Calu3 (cell line): Measurements from ENCODE around the gene TRAF3IP3. TPM values are rescaled to one million over a fixed set of nuclear protein-coding genes. Genes with fewer than 3 reads are reported as not detected.

ENCODE experiments used
- BruUV-seq: library from RNA; stranded (reverse); fragments of 400-500 nt; replicated peaks from 2 replicates; lab custom pipeline; 2021; lab: Mats Ljungman, UMichigan
- CTCF ChIA-PET: fragments of 300-600 bp; sonication (Branson Sonifier 250); formaldehyde crosslinking; loops from one replicate; lab custom pipeline; 2022; ENCODE audit warnings: antibody characterized with exemption; lab: Charles Lee
- DNase-seq: peaks from one replicate; pipeline ENCODE4 v3.0.0; 2022
- H3K27ac Mint-ChIP-seq: one replicate; pipeline ENCODE4 v1.8.0; 2022; ENCODE audit warnings: mixed read lengths; ENCODE audit not compliant: unreplicated experiment
- H3K27me3 Mint-ChIP-seq: one replicate; pipeline ENCODE4 v1.8.0; 2022; ENCODE audit warnings: mixed read lengths; ENCODE audit not compliant: unreplicated experiment
- H3K36me3 Mint-ChIP-seq: one replicate; pipeline ENCODE4 v1.8.0; 2022; ENCODE audit warnings: mild to moderate bottlenecking, moderate library complexity, mixed read lengths; ENCODE audit not compliant: insufficient read depth, unreplicated experiment
- H3K4me1 Mint-ChIP-seq: one replicate; pipeline ENCODE4 v1.8.0; 2022; ENCODE audit warnings: mild to moderate bottlenecking, low read depth, mixed read lengths; ENCODE audit not compliant: unreplicated experiment
- H3K4me3 Mint-ChIP-seq: one replicate; pipeline ENCODE4 v1.8.0; 2022; ENCODE audit warnings: mild to moderate bottlenecking, low read depth, moderate library complexity, mixed read lengths; ENCODE audit not compliant: unreplicated experiment
- H3K9me3 Mint-ChIP-seq: one replicate; pipeline ENCODE4 v1.8.0; 2022; ENCODE audit warnings: low read depth, mixed read lengths; ENCODE audit not compliant: unreplicated experiment
- intact Hi-C: fragments of 100-400 bp; cut with micrococcal nuclease; formaldehyde crosslinking; loops from one replicate; pipeline ENCODE4 v1.10.0; 2022; ENCODE audit not compliant: unreplicated experiment
- total RNA-seq: library from RNA; stranded (reverse); gene quantifications from 2 replicates; pipeline ENCODE4 v1.2.3, GENCODE V29; 2022
- TF ChIP-seq, protein P1 (sequence below): fragments of 200-600 bp; IDR thresholded peaks from one replicate; pipeline ENCODE4 v1.8.0; 2022; ENCODE audit warnings: antibody characterized with exemption; ENCODE audit not compliant: unreplicated experiment

The TRAF3IP3 gene
- total RNA-seq, 1 experiment from 2014 or later: not detected

GRCh38 chr1:209819058-209819457, 63.2 kb downstream of the TRAF3IP3 start:
- TF ChIP-seq, protein P1, sequence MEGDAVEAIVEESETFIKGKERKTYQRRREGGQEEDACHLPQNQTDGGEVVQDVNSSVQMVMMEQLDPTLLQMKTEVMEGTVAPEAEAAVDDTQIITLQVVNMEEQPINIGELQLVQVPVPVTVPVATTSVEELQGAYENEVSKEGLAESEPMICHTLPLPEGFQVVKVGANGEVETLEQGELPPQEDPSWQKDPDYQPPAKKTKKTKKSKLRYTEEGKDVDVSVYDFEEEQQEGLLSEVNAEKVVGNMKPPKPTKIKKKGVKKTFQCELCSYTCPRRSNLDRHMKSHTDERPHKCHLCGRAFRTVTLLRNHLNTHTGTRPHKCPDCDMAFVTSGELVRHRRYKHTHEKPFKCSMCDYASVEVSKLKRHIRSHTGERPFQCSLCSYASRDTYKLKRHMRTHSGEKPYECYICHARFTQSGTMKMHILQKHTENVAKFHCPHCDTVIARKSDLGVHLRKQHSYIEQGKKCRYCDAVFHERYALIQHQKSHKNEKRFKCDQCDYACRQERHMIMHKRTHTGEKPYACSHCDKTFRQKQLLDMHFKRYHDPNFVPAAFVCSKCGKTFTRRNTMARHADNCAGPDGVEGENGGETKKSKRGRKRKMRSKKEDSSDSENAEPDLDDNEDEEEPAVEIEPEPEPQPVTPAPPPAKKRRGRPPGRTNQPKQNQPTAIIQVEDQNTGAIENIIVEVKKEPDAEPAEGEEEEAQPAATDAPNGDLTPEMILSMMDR: no peak
- intact Hi-C loops: no loop called here
- CTCF ChIA-PET: no interaction called here

GRCh38 chr1:209820986-209821385, 65.1 kb downstream of the TRAF3IP3 start:
- H3K27me3 Mint-ChIP-seq: no peaks in the 10 kb centered on the region
- no peak overlapping the region for H3K27ac Mint-ChIP-seq
- DNase-seq: no peak
- H3K4me1 Mint-ChIP-seq: peaks cover 30% of the 10 kb centered on the region
- TF ChIP-seq, protein P1: no peak
- H3K4me3 Mint-ChIP-seq: no peak overlapping the region
- BruUV-seq: no TSS peak
- CTCF ChIA-PET: interaction anchor here (0.6 kb wide), 1 partner anchor 13 kb away, joined by 3 read pairs; no protein-coding TSS in a partner anchor
- H3K9me3 Mint-ChIP-seq: no peaks in the 10 kb centered on the region
- intact Hi-C loops: loop anchor here (10.0 kb wide), 1 partner anchor 166 kb away; the partner anchor contains the start of gene LAMB3
- H3K36me3 Mint-ChIP-seq: peaks cover 8% of the 10 kb centered on the region

More at GRCh38 chr1:209819058-209819457, 63.2 kb downstream of the TRAF3IP3 start:
- Mint-ChIP-seq H3K27me3 (no peaks in the 10 kb centered on the region), H3K4me1 (peaks cover 18% of the 10 kb centered on the region), H3K9me3 (no peaks in the 10 kb centered on the region), H3K36me3 (no peaks in the 10 kb centered on the region), H3K4me3 (no peak overlapping the region), H3K27ac (no peak overlapping the region)
- no TSS peak for BruUV-seq
- no peak for DNase-seq

GRCh38 chr1:209822706-209823105, 66.9 kb downstream of the TRAF3IP3 start:
- BruUV-seq: no TSS peak
- Mint-ChIP-seq H3K36me3 (peaks cover 16% of the 10 kb centered on the region), H3K4me1 (peaks cover 48% of the 10 kb centered on the region), H3K4me3 (no peak overlapping the region), H3K27me3 (no peaks in the 10 kb centered on the region), H3K9me3 (no peaks in the 10 kb centered on the region), H3K27ac (no peak overlapping the region)
- no peak for DNase-seq
- intact Hi-C loops: loop anchor here (2.0 to 10.0 kb wide), 2 partner anchors 16 to 168 kb away; partner anchors contain the start of genes IRF6 and LAMB3
- CTCF ChIA-PET: interaction anchor here (1.2 to 2.6 kb wide), 4 partner anchors 15 to 75 kb away, joined by 5 to 13 read pairs (median 8); partner anchors contain the start of gene IRF6
- TF ChIP-seq, protein P1: no peak

DNA sequence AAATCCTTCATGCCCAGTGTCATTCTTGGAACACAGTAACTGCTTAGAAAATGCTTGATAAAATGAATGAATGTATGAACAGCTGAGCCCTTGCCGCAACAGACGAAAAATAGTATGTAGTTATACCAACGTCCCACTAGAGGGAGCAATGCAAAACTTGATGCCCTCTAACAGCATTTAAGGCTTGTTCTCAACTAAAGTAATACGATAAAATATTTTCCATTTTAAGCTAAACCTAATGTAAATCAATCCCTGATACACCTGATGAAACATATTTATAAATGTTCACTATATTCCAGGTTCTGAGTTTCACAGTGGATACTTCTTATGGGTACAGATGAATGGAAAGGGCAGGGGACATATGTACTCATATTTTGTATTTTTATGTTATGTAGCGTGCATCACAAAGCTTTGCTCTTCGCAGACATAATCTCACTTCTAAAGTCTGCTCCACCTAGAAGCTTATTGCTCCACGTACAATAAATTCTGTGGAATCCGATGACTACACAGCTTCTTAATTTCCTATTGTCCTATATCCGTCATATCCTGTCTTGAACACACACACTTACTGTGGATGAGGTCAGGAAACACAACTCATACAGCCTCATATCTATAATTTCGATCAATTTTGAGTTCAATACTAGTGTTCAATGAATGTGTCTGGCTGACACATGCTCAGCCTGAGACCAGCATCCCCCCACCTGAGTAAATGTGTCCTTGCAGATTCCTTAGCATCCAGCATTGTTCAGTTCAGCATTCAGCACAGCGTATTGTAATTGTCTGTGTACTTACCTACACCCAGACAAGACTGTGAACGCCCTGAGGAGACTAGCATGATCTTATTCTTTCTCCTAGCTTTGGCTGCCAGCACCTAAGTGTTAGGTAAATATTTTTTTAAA, 67.5 kb downstream of the TRAF3IP3 start:
- no peaks in the 10 kb centered on the region for H3K27me3 Mint-ChIP-seq
- DNase-seq: peak; percentile 28
- CTCF ChIA-PET: interaction anchor here (0.8 to 2.6 kb wide), 5 partner anchors 8 to 75 kb away, joined by 3 to 13 read pairs (median 5); partner anchors contain the start of gene IRF6
- TF ChIP-seq, protein P1: peak; percentile 53
- H3K4me3 Mint-ChIP-seq: no peak overlapping the region
- H3K9me3 Mint-ChIP-seq: no peaks in the 10 kb centered on the region
- peaks cover 23% of the 10 kb centered on the region for H3K36me3 Mint-ChIP-seq
- H3K27ac Mint-ChIP-seq: no peak overlapping the region
- H3K4me1 Mint-ChIP-seq: peaks cover 51% of the 10 kb centered on the region
- BruUV-seq: no TSS peak
- intact Hi-C loops: loop anchor here (2.0 to 10.0 kb wide), 2 partner anchors 17 to 169 kb away; partner anchors contain the start of genes IRF6 and LAMB3
